ENCODE measurements around the gene SPEM1.

The SPEM1 gene

GRCh38 chr17:7419819-7420610, at the start of gene SPEM1:
Gene SPEM1, plus strand, starts transcription at chr17:7420324. Its CDS starts 61 bp downstream, at chr17:7420385.
- Histone ChIP-seq H3K4me3 (no peak within 1 kb of the TSS), H3K4me1 (peaks cover 8% of the 10 kb centered on the region), H3K4me2 (no peak within 1 kb of the TSS), H3K9ac (no peak within 1 kb of the TSS), H3K27me3 (no peaks in the 10 kb centered on the region), H3K27ac (no peak within 1 kb of the TSS), H3K36me3 (peaks cover 27% of the 10 kb centered on the region), H4K20me1 (no peaks in the 10 kb centered on the region), H3K9me3 (no peaks in the 10 kb centered on the region)
- TF ChIP-seq Cebpa-rat (IDR thresholded peaks at IDR 0.05) = no peak

- Histone ChIP-seq H3K27me3 (no peaks in the 10 kb centered on the region), H3K4me2 (no peak overlapping the region), H3K9ac (no peak overlapping the region), H3K4me1 (no peaks in the 10 kb centered on the region), H4K20me1 (no peaks in the 10 kb centered on the region), H3K4me3 (no peak overlapping the region), H3K36me3 (no peaks in the 10 kb centered on the region), H3K27ac (no peak overlapping the region), H3K9me3 (no peaks in the 10 kb centered on the region)
- TF ChIP-seq Cebpa-rat (IDR thresholded peaks at IDR 0.05) = no peak; the same call in 1 of the 2 replicates
Observed at GRCh38 chr17:7370853-7371252, 49.3 kb upstream of the SPEM1 start.

- Histone ChIP-seq H3K9me3 (peaks cover 7% of the 10 kb centered on the region), H3K27me3 (peaks cover 7% of the 10 kb centered on the region; the same call in 1 of the 2 replicates), H3K4me2 (no peak overlapping the region), H3K4me1 (no peaks in the 10 kb centered on the region), H3K4me3 (no peak overlapping the region), H3K36me3 (no peaks in the 10 kb centered on the region), H4K20me1 (no peaks in the 10 kb centered on the region), H3K9ac (no peak overlapping the region), H3K27ac (no peak overlapping the region)
- no peak for TF ChIP-seq Cebpa-rat (IDR thresholded peaks at IDR 0.05)
Observed at GRCh38 chr17:7374353-7374752, 45.8 kb upstream of the SPEM1 start.

GRCh38 chr17:7379134-7379533, 41.0 kb upstream of the SPEM1 start:
- H3K27ac ChIP-seq = no peak overlapping the region
- peaks cover 7% of the 10 kb centered on the region for H3K4me1 ChIP-seq
- peaks cover 55% of the 10 kb centered on the region for H3K27me3 ChIP-seq
- H3K9ac ChIP-seq = no peak overlapping the region
- no peak overlapping the region for H3K4me2 ChIP-seq
- peaks cover 7% of the 10 kb centered on the region; the same call in 1 of the 2 replicates for H4K20me1 ChIP-seq
- TF ChIP-seq Cebpa-rat (IDR thresholded peaks at IDR 0.05) = no peak
- no peak overlapping the region for H3K4me3 ChIP-seq
- no peaks in the 10 kb centered on the region for H3K36me3 ChIP-seq
- H3K9me3 ChIP-seq = peaks cover 20% of the 10 kb centered on the region

- no peak overlapping the region for H3K4me2 ChIP-seq
- H3K9ac ChIP-seq = no peak overlapping the region
Observed at GRCh38 chr17:7380321-7380720, 39.8 kb upstream of the SPEM1 start.

GRCh38 chr17:7380855-7381683, 39.1 kb upstream of the SPEM1 start, which contains the start of gene TNK1:
Gene TNK1, plus strand, starts transcription at chr17:7381089. Its CDS starts 1,838 bp downstream, at chr17:7382927.
- H3K4me3 ChIP-seq = no peak within 1 kb of the TSS

More at GRCh38 chr17:7380321-7380720, 39.8 kb upstream of the SPEM1 start:
- peaks cover 7% of the 10 kb centered on the region; the same call in 1 of the 2 replicates for H4K20me1 ChIP-seq
- H3K27ac ChIP-seq = no peak overlapping the region
- H3K4me1 ChIP-seq = peaks cover 12% of the 10 kb centered on the region
- peaks cover 20% of the 10 kb centered on the region for H3K9me3 ChIP-seq
- peaks cover 62% of the 10 kb centered on the region for H3K27me3 ChIP-seq
- no peak for TF ChIP-seq Cebpa-rat (IDR thresholded peaks at IDR 0.05)
- H3K4me3 ChIP-seq = no peak overlapping the region
- no peaks in the 10 kb centered on the region for H3K36me3 ChIP-seq

GRCh38 chr17:7382901-7383300, 37.2 kb upstream of the SPEM1 start:
- H3K4me2 ChIP-seq = no peak overlapping the region
- H3K9me3 ChIP-seq = peaks cover 20% of the 10 kb centered on the region
- H3K27ac ChIP-seq = no peak overlapping the region
- no peak overlapping the region for H3K4me3 ChIP-seq
- peaks cover 3% of the 10 kb centered on the region for H3K36me3 ChIP-seq
- peaks cover 12% of the 10 kb centered on the region for H3K4me1 ChIP-seq
- no peak for TF ChIP-seq Cebpa-rat (IDR thresholded peaks at IDR 0.05)
- H4K20me1 ChIP-seq = peaks cover 18% of the 10 kb centered on the region; the same call in 1 of the 2 replicates
- H3K9ac ChIP-seq = no peak overlapping the region
- H3K27me3 ChIP-seq = peaks cover 62% of the 10 kb centered on the region

More at GRCh38 chr17:7380855-7381683, 39.1 kb upstream of the SPEM1 start, which contains the start of gene TNK1:
- TF ChIP-seq Cebpa-rat (IDR thresholded peaks at IDR 0.05) = no peak
- no peak within 1 kb of the TSS for H3K9ac ChIP-seq
- peaks cover 62% of the 10 kb centered on the region for H3K27me3 ChIP-seq
- H3K4me2 ChIP-seq = no peak within 1 kb of the TSS
- H3K27ac ChIP-seq = no peak within 1 kb of the TSS
- H3K9me3 ChIP-seq = peaks cover 20% of the 10 kb centered on the region
- peaks cover 12% of the 10 kb centered on the region for H3K4me1 ChIP-seq
- no peaks in the 10 kb centered on the region; the same call in 1 of the 2 replicates for H3K36me3 ChIP-seq
- peaks cover 10% of the 10 kb centered on the region; the same call in 1 of the 2 replicates for H4K20me1 ChIP-seq

GRCh38 chr17:7383371-7383741, 36.8 kb upstream of the SPEM1 start:
- peaks cover 62% of the 10 kb centered on the region for H3K27me3 ChIP-seq
- H3K9me3 ChIP-seq = peaks cover 20% of the 10 kb centered on the region
- H4K20me1 ChIP-seq = peaks cover 18% of the 10 kb centered on the region; the same call in 1 of the 2 replicates
- peak overlapping the region; percentile 91 for H3K4me2 ChIP-seq
- no peak for TF ChIP-seq Cebpa-rat (IDR thresholded peaks at IDR 0.05)
- H3K9ac ChIP-seq = no peak overlapping the region
- H3K27ac ChIP-seq = no peak overlapping the region
- H3K4me1 ChIP-seq = peaks cover 13% of the 10 kb centered on the region
- no peak overlapping the region for H3K4me3 ChIP-seq
- H3K36me3 ChIP-seq = peaks cover 8% of the 10 kb centered on the region

GRCh38 chr17:7383742-7384488, 36.2 kb upstream of the SPEM1 start:
- no peak for TF ChIP-seq Cebpa-rat (IDR thresholded peaks at IDR 0.05)
- Histone ChIP-seq H3K36me3 (peaks cover 13% of the 10 kb centered on the region), H3K27me3 (peaks cover 60% of the 10 kb centered on the region), H3K27ac (no peak overlapping the region; the same call in 1 of the 2 replicates), H3K9ac (peak overlapping the region; percentile 44; the same call in 1 of the 2 replicates), H3K4me1 (peaks cover 18% of the 10 kb centered on the region), H4K20me1 (peaks cover 22% of the 10 kb centered on the region; the same call in 1 of the 2 replicates), H3K4me2 (peak overlapping the region; percentile 91), H3K4me3 (peak overlapping the region; percentile 65), H3K9me3 (peaks cover 18% of the 10 kb centered on the region)
